AG04449 (cell line): ENCODE data around the gene SNX11.

Experiments used
- CTCF ChIA-PET: fragments of 350-600 bp; formaldehyde crosslinking; extraction: SDS; loops from one replicate; lab custom pipeline; 2021; ENCODE audit warnings: antibody characterized with exemption; lab: Yijun Ruan, JAX
- POLR2A ChIA-PET: fragments of 400-600, 350-600 bp; formaldehyde crosslinking; extraction: SDS; loops from one replicate; lab custom pipeline; 2020; ENCODE audit warnings: antibody characterized with exemption, inconsistent platforms; lab: Yijun Ruan, JAX
- DNase-seq: peaks from one replicate; pipeline ENCODE4 v3.0.0-alpha.2; 2010; ENCODE audit warnings: low read depth, low spot score
- H3K4me3 ChIP-seq: 2 replicates; pipeline ENCODE4 v1.5.1; 2011; ENCODE audit warnings: low read depth, mild to moderate bottlenecking, control low read depth, low read length
- CTCF ChIP-seq: IDR thresholded peaks from one replicate; pipeline ENCODE4 v1.5.1; 2011; ENCODE audit warnings: mild to moderate bottlenecking, moderate library complexity, low read length, control low read depth, inconsistent platforms; ENCODE audit not compliant: insufficient read depth; ENCODE audit errors: missing control alignments

The SNX11 gene

GRCh38 chr17:48131216-48131824 lies 23.8 kb downstream of the SNX11 start:
- TF ChIP-seq CTCF, result peak; percentile 78
- DNase-seq, result no peak
- ChIA-PET CTCF (interaction anchor here (0.6 to 8.5 kb wide), 24 partner anchors 9 to 351 kb away, joined by 3 to 112 read pairs (median 5); partner anchors contain the start of gene SNX11), POLR2A (interaction anchor here (1.6 kb wide), 1 partner anchor 105 kb away, joined by 7 read pairs; no protein-coding TSS in a partner anchor)
- no peak overlapping the region for H3K4me3 ChIP-seq

- no peak for DNase-seq
- CTCF ChIA-PET, result interaction anchor here (0.7 to 8.5 kb wide), 16 partner anchors 9 to 350 kb away, joined by 3 to 112 read pairs (median 4); no protein-coding TSS in a partner anchor
- POLR2A ChIA-PET, result no interaction called here
- no peak overlapping the region for H3K4me3 ChIP-seq
- TF ChIP-seq CTCF, result no peak
Observed at GRCh38 chr17:48132385-48132784, 24.8 kb downstream of the SNX11 start.

GRCh38 chr17:48134912-48135480 lies 27.4 kb downstream of the SNX11 start:
- ChIA-PET POLR2A (no interaction called here), CTCF (interaction anchor here (0.6 to 8.5 kb wide), 12 partner anchors 9 to 489 kb away, joined by 3 to 88 read pairs (median 4); no protein-coding TSS in a partner anchor)
- DNase-seq, result no peak
- H3K4me3 ChIP-seq, result no peak overlapping the region
- TF ChIP-seq CTCF, result peak; percentile 20

- POLR2A ChIA-PET, result no interaction called here
Observed at GRCh38 chr17:48137656-48138055, 30.1 kb downstream of the SNX11 start.

GRCh38 chr17:48139944-48140343 lies 32.4 kb downstream of the SNX11 start:
- no peak overlapping the region for H3K4me3 ChIP-seq
- DNase-seq, result no peak
- TF ChIP-seq CTCF, result no peak
- CTCF ChIA-PET, result interaction anchor here (0.7 to 11.5 kb wide), 7 partner anchors 8 to 478 kb away, joined by 3 to 88 read pairs (median 3); no protein-coding TSS in a partner anchor
- POLR2A ChIA-PET, result no interaction called here

More at GRCh38 chr17:48137656-48138055, 30.1 kb downstream of the SNX11 start:
- CTCF ChIA-PET, result interaction anchor here (1.0 to 1.4 kb wide), 2 partner anchors 9 to 12 kb away, joined by 3 read pairs; no protein-coding TSS in a partner anchor
- TF ChIP-seq CTCF, result no peak
- H3K4me3 ChIP-seq, result no peak overlapping the region
- DNase-seq, result no peak

- DNase-seq, result no peak
- no peak for TF ChIP-seq CTCF
- H3K4me3 ChIP-seq, result no peak overlapping the region
- ChIA-PET CTCF (interaction anchor here (1.1 to 11.5 kb wide), 2 partner anchors 9 to 12 kb away, joined by 4 to 88 read pairs; no protein-coding TSS in a partner anchor), POLR2A (no interaction called here)
Observed at GRCh38 chr17:48143629-48144028, 36.1 kb downstream of the SNX11 start.
